Measurements from ENCODE around the gene ACSM3. TPM values are rescaled to one million over a fixed set of nuclear protein-coding genes. Genes with fewer than 3 reads are reported as not detected.

The ACSM3 gene
- polyA plus RNA-seq, 1 experiment: 0.29 TPM

GRCh38 chr16:20729141-20729540, 34.7 kb upstream of the ACSM3 start:
- CTCF ChIA-PET: interaction anchor here (2.4 kb wide), 1 partner anchor 10 kb away, joined by 6 read pairs; no protein-coding TSS in a partner anchor
- no peaks in the 10 kb centered on the region for H3K27me3 ChIP-seq (ENCODE audit: control insufficient read depth, insufficient read depth, low read length)
- no peak for TF ChIP-seq CTCF (IDR thresholded peaks at IDR 0.05; ENCODE audit: insufficient read depth, low read depth, low read length)
- POLR2A ChIA-PET: no interaction called here
- DNase-seq (ENCODE audit: low read depth): no peak
- no peaks in the 10 kb centered on the region for H3K36me3 ChIP-seq (ENCODE audit: control insufficient read depth, insufficient read depth, low read length)
- H3K4me3 ChIP-seq (ENCODE audit: low read depth, low read length): no peak overlapping the region

GRCh38 chr16:20734056-20734455, 29.8 kb upstream of the ACSM3 start:
- H3K36me3 ChIP-seq (ENCODE audit: control insufficient read depth, insufficient read depth, low read length): peaks cover 11% of the 10 kb centered on the region
- no peak for DNase-seq (ENCODE audit: low read depth)
- H3K4me3 ChIP-seq (ENCODE audit: low read depth, low read length): no peak overlapping the region
- H3K27me3 ChIP-seq (ENCODE audit: control insufficient read depth, insufficient read depth, low read length): no peaks in the 10 kb centered on the region
- ChIA-PET CTCF (no interaction called here), POLR2A (no interaction called here)
- TF ChIP-seq CTCF (IDR thresholded peaks at IDR 0.05; ENCODE audit: insufficient read depth, low read depth, low read length): no peak

- Histone ChIP-seq H3K36me3 (ENCODE audit: control insufficient read depth, insufficient read depth, low read length) (peaks cover 11% of the 10 kb centered on the region), H3K4me3 (ENCODE audit: low read depth, low read length) (no peak overlapping the region), H3K27me3 (ENCODE audit: control insufficient read depth, insufficient read depth, low read length) (no peaks in the 10 kb centered on the region)
- ChIA-PET POLR2A (no interaction called here), CTCF (no interaction called here)
- no peak for TF ChIP-seq CTCF (IDR thresholded peaks at IDR 0.05; ENCODE audit: insufficient read depth, low read depth, low read length)
- DNase-seq (ENCODE audit: low read depth): no peak
Measured at GRCh38 chr16:20734782-20735181, 29.0 kb upstream of the ACSM3 start.

GRCh38 chr16:20735490-20735889, 28.3 kb upstream of the ACSM3 start:
- ChIA-PET CTCF (no interaction called here), POLR2A (no interaction called here)
- Histone ChIP-seq H3K4me3 (ENCODE audit: low read depth, low read length) (no peak overlapping the region), H3K27me3 (ENCODE audit: control insufficient read depth, insufficient read depth, low read length) (no peaks in the 10 kb centered on the region), H3K36me3 (ENCODE audit: control insufficient read depth, insufficient read depth, low read length) (peaks cover 11% of the 10 kb centered on the region)
- DNase-seq (ENCODE audit: low read depth): no peak
- TF ChIP-seq CTCF (IDR thresholded peaks at IDR 0.05; ENCODE audit: insufficient read depth, low read depth, low read length): no peak

- POLR2A ChIA-PET: no interaction called here
- peaks cover 11% of the 10 kb centered on the region for H3K36me3 ChIP-seq (ENCODE audit: control insufficient read depth, insufficient read depth, low read length)
- DNase-seq (ENCODE audit: low read depth): no peak
- H3K27me3 ChIP-seq (ENCODE audit: control insufficient read depth, insufficient read depth, low read length): no peaks in the 10 kb centered on the region
- H3K4me3 ChIP-seq (ENCODE audit: low read depth, low read length): peak overlapping the region; percentile 100
- CTCF ChIA-PET: interaction anchor here (0.7 to 1.0 kb wide), 2 partner anchors 15 to 35 kb away, joined by 3 read pairs; no protein-coding TSS in a partner anchor
- TF ChIP-seq CTCF (IDR thresholded peaks at IDR 0.05; ENCODE audit: insufficient read depth, low read depth, low read length): peak; percentile 43
Measured at GRCh38 chr16:20740007-20740883, 23.6 kb upstream of the ACSM3 start.
